Measurements from ENCODE around the gene PRDM10. TPM values are rescaled to one million over a fixed set of nuclear protein-coding genes. Genes with fewer than 3 reads are reported as not detected.

The PRDM10 gene
- total and polyA plus RNA-seq, 12 donors, result 0.75 to 5.4 (median 3.5) TPM

GRCh38 chr11:129864811-129865210, 137.8 kb downstream of the PRDM10 start:
- no peak overlapping the region for H3K4me3 ChIP-seq
- no peak for ATAC-seq
- no peaks in the 10 kb centered on the region for H3K27me3 ChIP-seq
- intact Hi-C loops (cut with DNase I), result no loop called here
- H3K4me1 ChIP-seq, result peaks cover 0 to 29% (median 10%) of the 10 kb centered on the region in 9 donors
- WGBS, 2 donors, result 96 to 97% methylated on average over 5 of the region's 5 CpGs
- no peak for TF ChIP-seq CTCF (IDR thresholded peaks at IDR 0.05)
- peaks cover 0 to 98% (median 50%) of the 10 kb centered on the region in 9 donors for H3K36me3 ChIP-seq
- no peak overlapping the region for H3K27ac ChIP-seq
- no peaks in the 10 kb centered on the region for H3K9me3 ChIP-seq
- DNase-seq, result no peak

- DNase-seq, result peak in 1 of 2 donors; percentile 50
- no peak for TF ChIP-seq CTCF (IDR thresholded peaks at IDR 0.05)
- intact Hi-C loops (cut with DNase I), result no loop called here
- Histone ChIP-seq H3K9me3 (no peaks in the 10 kb centered on the region), H3K4me1 (peaks cover 0 to 28% (median 10%) of the 10 kb centered on the region in 9 donors), H3K27me3 (no peaks in the 10 kb centered on the region), H3K27ac (peak overlapping the region in 7 of 10 donors; percentile 13 to 61 (median 32)), H3K4me3 (peak overlapping the region in 1 of 10 donors; percentile 2), H3K36me3 (peaks cover 0 to 82% (median 34%) of the 10 kb centered on the region in 9 donors)
- peak in 7 of 8 donors; percentile 78 to 92 (median 87) for ATAC-seq
- 43 to 51% methylated on average over 16 of the region's 16 CpGs for WGBS, 2 donors
Observed at GRCh38 chr11:129861702-129862522, 140.7 kb downstream of the PRDM10 start.

- Histone ChIP-seq H3K4me1 (peaks cover 0 to 16% (median 9%) of the 10 kb centered on the region in 9 donors), H3K27ac (no peak overlapping the region), H3K4me3 (no peak overlapping the region), H3K9me3 (no peaks in the 10 kb centered on the region), H3K27me3 (no peaks in the 10 kb centered on the region), H3K36me3 (peaks cover 0 to 31% (median 0%) of the 10 kb centered on the region in 9 donors)
- 86 to 88% methylated on average over 8 of the region's 8 CpGs for WGBS, 2 donors
- DNase-seq (no peak), ATAC-seq (no peak)
- intact Hi-C loops (cut with DNase I), result no loop called here
- TF ChIP-seq CTCF (IDR thresholded peaks at IDR 0.05), result no peak
Observed at GRCh38 chr11:129856036-129856435, 146.6 kb downstream of the PRDM10 start.

- peaks cover 0 to 23% (median 0%) of the 10 kb centered on the region in 9 donors for H3K36me3 ChIP-seq
- H3K9me3 ChIP-seq, result no peaks in the 10 kb centered on the region
- no peak for TF ChIP-seq CTCF (IDR thresholded peaks at IDR 0.05)
- peaks cover 0 to 16% (median 9%) of the 10 kb centered on the region in 9 donors for H3K4me1 ChIP-seq
- no peaks in the 10 kb centered on the region for H3K27me3 ChIP-seq
- no peak for ATAC-seq
- no peak for DNase-seq
- intact Hi-C loops (cut with DNase I), result no loop called here
- WGBS, 2 donors, result 92 to 95% methylated on average over 11 of the region's 11 CpGs
- no peak overlapping the region for H3K4me3 ChIP-seq
- no peak overlapping the region for H3K27ac ChIP-seq
Observed at GRCh38 chr11:129855086-129855485, 147.5 kb downstream of the PRDM10 start.

All from heart right ventricle (tissue), 16 donors.